Left lung (tissue), 10 donors: Measurements from ENCODE around the gene CCDC171. TPM values are rescaled to one million over a fixed set of nuclear protein-coding genes. Genes with fewer than 3 reads are reported as not detected.

Experiments
- ATAC-seq: fragments of 200-7000 bp; cut with Tn5 transposase; one replicate; pipeline ENCODE4 v1.9.1; 2020; ENCODE audit warnings: moderate library complexity
- DNase-seq, 4 donors: peaks; one replicate each; pipeline ENCODE4 v3.0.0-alpha.2; 2013 to 2020
- H3K27ac ChIP-seq, 2 donors: fragments of 200-600 bp; sonication (generic) in 1 of 2; one replicate each; pipeline versions ENCODE4 v1.5.0 to v1.8.0; 2020 to 2021
- H3K27me3 ChIP-seq, 2 donors: fragments of 200-600 bp; sonication (generic) in 1 of 2; one replicate each; pipeline versions ENCODE4 v1.5.0 to v1.8.0; 2020 to 2021
- H3K36me3 ChIP-seq, 2 donors: fragments of 200-600 bp; sonication (generic) in 1 of 2; one replicate each; pipeline versions ENCODE4 v1.5.0 to v1.8.0; 2020 to 2021
- H3K4me1 ChIP-seq, 2 donors: fragments of 200-600 bp; one replicate each; pipeline ENCODE4 v1.8.0; 2021
- H3K4me3 ChIP-seq, 2 donors: fragments of 200-600 bp; sonication (generic) in 1 of 2; one replicate each; pipeline versions ENCODE4 v1.5.0 to v1.8.0; 2020 to 2021; ENCODE audit warnings: mild to moderate bottlenecking in 1 of 2
- H3K9me3 ChIP-seq, 2 donors: fragments of 200-600 bp; sonication (generic) in 1 of 2; one replicate each; pipeline versions ENCODE4 v1.5.0 to v1.8.0; 2020 to 2021
- CTCF ChIP-seq, 2 donors: fragments of 200-600 bp; sonication (generic) in 1 of 2; IDR thresholded peaks; one replicate each; pipeline versions ENCODE4 v1.5.0 to v1.8.0; 2021; ENCODE audit warnings: antibody characterized with exemption in 2 of 2
- intact Hi-C, 2 donors: fragments of 100-400 bp; cut with DNase I; formaldehyde crosslinking; loops; one replicate each; pipeline versions ENCODE4 v1.11.2 to v1.14.2; 2022
- polyA plus RNA-seq, 6 donors: library from polyadenylated mRNA; unstranded; fragments of 120-200 nt; gene quantifications; one replicate each; pipeline ENCODE4 v1.2.1, GENCODE V29; 2013; ENCODE audit not compliant: insufficient read length in 6 of 6
- total RNA-seq, 2 donors: library from RNA; stranded (reverse); fragmentation: NEBNext Ultra II Directional; extraction: Animal tissue kit (Norgen Biotek cat#: 25700); gene quantifications; one replicate each; pipeline ENCODE4 v1.2.1, GENCODE V29; 2021
- donor health status: DM: no; HTN: yes; CAD: no.
- donor health status: DM: no; HTN: no; CAD: no.

CCDC171 gene
- total and polyA plus RNA-seq, 8 donors, result 2.0 to 11.2 (median 10.0) TPM

GRCh38 chr9:15849871-15850270, 297.0 kb downstream of the CCDC171 start:
- intact Hi-C loops, result no loop called here
- no peak overlapping the region for H3K27ac ChIP-seq
- no peak for ATAC-seq

GRCh38 chr9:15851766-15852165, 298.9 kb downstream of the CCDC171 start:
- intact Hi-C loops, result no loop called here
- no peak overlapping the region for H3K4me3 ChIP-seq
- ATAC-seq, result no peak

More at GRCh38 chr9:15849871-15850270, 297.0 kb downstream of the CCDC171 start:
- Histone ChIP-seq H3K27me3 (no peaks in the 10 kb centered on the region), H3K9me3 (no peaks in the 10 kb centered on the region), H3K4me1 (no peaks in the 10 kb centered on the region), H3K36me3 (no peaks in the 10 kb centered on the region), H3K4me3 (no peak overlapping the region)
- no peak for DNase-seq
- TF ChIP-seq CTCF (IDR thresholded peaks at IDR 0.05), result no peak

GRCh38 chr9:15856591-15856990, 303.7 kb downstream of the CCDC171 start:
- no peak for TF ChIP-seq CTCF (IDR thresholded peaks at IDR 0.05)
- H3K36me3 ChIP-seq, result no peaks in the 10 kb centered on the region
- no peak overlapping the region for H3K27ac ChIP-seq
- no peaks in the 10 kb centered on the region for H3K27me3 ChIP-seq
- intact Hi-C loops, result no loop called here
- no peak for ATAC-seq
- DNase-seq, result no peak
- peaks cover 0 to 5% of the 10 kb centered on the region in 2 donors for H3K9me3 ChIP-seq
- no peaks in the 10 kb centered on the region for H3K4me1 ChIP-seq
- H3K4me3 ChIP-seq, result no peak overlapping the region

More at GRCh38 chr9:15851766-15852165, 298.9 kb downstream of the CCDC171 start:
- H3K4me1 ChIP-seq, result no peaks in the 10 kb centered on the region
- no peak for TF ChIP-seq CTCF (IDR thresholded peaks at IDR 0.05)
- no peaks in the 10 kb centered on the region for H3K36me3 ChIP-seq
- H3K27me3 ChIP-seq, result no peaks in the 10 kb centered on the region
- DNase-seq, result no peak
- no peak overlapping the region for H3K27ac ChIP-seq
- no peaks in the 10 kb centered on the region for H3K9me3 ChIP-seq

- Histone ChIP-seq H3K27ac (no peak overlapping the region), H3K36me3 (no peaks in the 10 kb centered on the region), H3K4me3 (no peak overlapping the region), H3K9me3 (peaks cover 0 to 2% of the 10 kb centered on the region in 2 donors), H3K27me3 (no peaks in the 10 kb centered on the region), H3K4me1 (no peaks in the 10 kb centered on the region)
- ATAC-seq (no peak), DNase-seq (no peak)
- intact Hi-C loops, result no loop called here
- no peak for TF ChIP-seq CTCF (IDR thresholded peaks at IDR 0.05)
Observed at GRCh38 chr9:15867334-15867733, 314.5 kb downstream of the CCDC171 start.

- intact Hi-C loops, result no loop called here
- no peaks in the 10 kb centered on the region for H3K36me3 ChIP-seq
- no peak for TF ChIP-seq CTCF (IDR thresholded peaks at IDR 0.05)
- no peak overlapping the region for H3K4me3 ChIP-seq
- DNase-seq (no peak), ATAC-seq (no peak)
- H3K27me3 ChIP-seq, result no peaks in the 10 kb centered on the region
- H3K27ac ChIP-seq, result no peak overlapping the region
- H3K9me3 ChIP-seq, result peaks cover 0 to under 1% of the 10 kb centered on the region in 2 donors
- H3K4me1 ChIP-seq, result no peaks in the 10 kb centered on the region
Observed at GRCh38 chr9:15867988-15868387, 315.1 kb downstream of the CCDC171 start.
